Smooth muscle cell (in vitro differentiated cells): ENCODE data around the gene TPBG. TPM values are rescaled to one million over a fixed set of nuclear protein-coding genes. Genes with fewer than 3 reads are reported as not detected.

ENCODE experiments used
- DNase-seq: peaks from one replicate; lab custom pipeline; 2025; ENCODE audit not compliant: unreplicated experiment; lab: John Stamatoyannopoulos, UW
- H2AFZ ChIP-seq: fragments of 200-600 bp; sonication (generic); 2 replicates; pipeline ENCODE4 v1.6.0; 2016; ENCODE audit warnings: antibody characterized with exemption, low read depth, mild to moderate bottlenecking
- H3F3A ChIP-seq: fragments of 200-600 bp; sonication (generic); 2 replicates; pipeline ENCODE4 v1.6.0; 2017; ENCODE audit warnings: antibody characterized with exemption, low read depth
- H3K27ac ChIP-seq: fragments of 200-600 bp; sonication (generic); 2 replicates; pipeline ENCODE4 v1.5.1; 2016; ENCODE audit warnings: low read depth, mild to moderate bottlenecking
- H3K27me3 ChIP-seq: fragments of 200-600 bp; sonication (generic); 2 replicates; pipeline ENCODE4 v1.6.1; 2016; ENCODE audit warnings: low read depth, mild to moderate bottlenecking
- H3K36me3 ChIP-seq: fragments of 200-600 bp; sonication (generic); 2 replicates; pipeline ENCODE4 v1.5.1; 2016; ENCODE audit warnings: low read depth
- H3K4me1 ChIP-seq: fragments of 200-600 bp; sonication (generic); 2 replicates; pipeline ENCODE4 v1.5.1; 2016; ENCODE audit warnings: low read depth
- H3K4me2 ChIP-seq: fragments of 200-600 bp; sonication (generic); 2 replicates; pipeline ENCODE4 v1.6.0; 2016; ENCODE audit warnings: mild to moderate bottlenecking
- H3K4me3 ChIP-seq: fragments of 200-600 bp; sonication (generic); 2 replicates; pipeline ENCODE4 v1.5.1; 2016; ENCODE audit warnings: mild to moderate bottlenecking
- H3K79me2 ChIP-seq: fragments of 200-600 bp; sonication (generic); 2 replicates; pipeline ENCODE4 v1.6.0; 2016; ENCODE audit warnings: low read depth, mild to moderate bottlenecking
- H3K9ac ChIP-seq: fragments of 200-600 bp; sonication (generic); 2 replicates; pipeline ENCODE4 v1.6.0; 2016; ENCODE audit warnings: low read depth
- H3K9me3 ChIP-seq: fragments of 200-600 bp; sonication (generic); replicated peaks from 2 replicates; pipeline ENCODE4 v1.5.1; 2016; ENCODE audit warnings: low read depth
- H4K20me1 ChIP-seq: fragments of 200-600 bp; sonication (generic); 2 replicates; pipeline ENCODE4 v1.6.0; 2016; ENCODE audit warnings: low read depth
- WGBS: methylation state at CpG from one replicate; pipeline ENCODE4 v1.1.7; 2016; ENCODE audit warnings: low lambda C conversion rate; 5-methylcytosine and 5-hydroxymethylcytosine counted together
- polyA plus RNA-seq: library from polyadenylated mRNA; unstranded; fragments of >200 nt; fragmentation: Nextera tagmentation; extraction: Ambion mirVana; gene quantifications from 2 replicates; pipeline ENCODE4 v1.2.1, GENCODE V29; 2016
- total RNA-seq: library from RNA; depleted of rRNA; stranded (reverse); fragments of >200 nt; gene quantifications from 2 replicates; pipeline ENCODE4 v1.2.3, GENCODE V29; 2014
- TF ChIP-seq, protein P1 (sequence below): fragments of 200-600 bp; sonication (generic); IDR thresholded peaks from 2 replicates; pipeline ENCODE4 v1.5.1; 2017; ENCODE audit warnings: borderline replicate concordance, mild to moderate bottlenecking, antibody characterized with exemption; ENCODE audit not compliant: insufficient read depth, poor library complexity, severe bottlenecking

TPBG gene
- total and polyA plus RNA-seq, 2 experiments from 2014 or later: 26.1 to 52.6 TPM

- 52% methylated on average over 2 of the region's 2 CpGs for WGBS
Measured at GRCh38 chr6:82330171-82330804, 33.3 kb upstream of the TPBG start.

DNA sequence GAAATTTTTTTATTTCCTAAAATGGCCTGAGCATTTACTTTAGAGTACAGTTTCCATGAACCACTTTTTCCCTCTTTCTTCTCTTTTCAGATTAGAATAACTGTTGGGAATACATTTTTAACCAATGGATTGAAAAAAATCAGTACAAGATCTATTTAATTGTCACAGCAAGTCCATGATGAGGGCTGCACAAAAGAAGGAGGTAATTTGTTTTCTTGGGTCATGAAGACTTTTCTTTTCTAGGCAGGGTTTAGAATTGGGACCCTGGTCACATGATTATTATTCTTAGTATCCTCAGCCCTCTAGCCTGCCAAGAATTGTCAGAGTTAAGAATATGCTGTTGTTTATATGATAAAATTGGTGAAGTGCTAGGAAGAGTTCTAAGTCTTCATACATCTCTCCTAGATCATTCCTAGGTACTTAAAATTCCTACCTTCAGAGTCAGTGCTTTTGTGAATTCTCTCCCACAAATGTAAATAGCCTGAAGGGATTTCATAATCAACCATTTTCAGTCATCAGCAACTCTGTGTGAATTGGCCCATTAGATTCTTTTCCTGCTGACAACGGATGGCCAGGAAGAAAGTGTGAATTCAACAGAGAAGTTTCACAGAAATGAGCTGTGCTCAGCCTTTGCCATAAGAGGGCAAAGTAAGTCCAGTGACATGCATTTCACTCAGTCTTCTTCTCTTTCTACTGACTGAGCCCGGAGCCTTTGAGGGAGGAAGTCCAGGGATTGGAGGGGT lies 32.4 kb upstream of the TPBG start:
- Histone ChIP-seq H3K79me2 (no peaks in the 10 kb centered on the region), H2AFZ (no peak overlapping the region), H3K27me3 (no peaks in the 10 kb centered on the region), H3K27ac (no peak overlapping the region), H3K36me3 (no peaks in the 10 kb centered on the region), H3K4me3 (no peak overlapping the region), H3K4me1 (no peaks in the 10 kb centered on the region), H3K9me3 (no peaks in the 10 kb centered on the region), H4K20me1 (no peaks in the 10 kb centered on the region), H3F3A (no peaks in the 10 kb centered on the region), H3K4me2 (no peak overlapping the region), H3K9ac (no peak overlapping the region)
- WGBS: 18% methylated on average over 2 of the region's 2 CpGs
- no peak for DNase-seq
- TF ChIP-seq, protein P1, sequence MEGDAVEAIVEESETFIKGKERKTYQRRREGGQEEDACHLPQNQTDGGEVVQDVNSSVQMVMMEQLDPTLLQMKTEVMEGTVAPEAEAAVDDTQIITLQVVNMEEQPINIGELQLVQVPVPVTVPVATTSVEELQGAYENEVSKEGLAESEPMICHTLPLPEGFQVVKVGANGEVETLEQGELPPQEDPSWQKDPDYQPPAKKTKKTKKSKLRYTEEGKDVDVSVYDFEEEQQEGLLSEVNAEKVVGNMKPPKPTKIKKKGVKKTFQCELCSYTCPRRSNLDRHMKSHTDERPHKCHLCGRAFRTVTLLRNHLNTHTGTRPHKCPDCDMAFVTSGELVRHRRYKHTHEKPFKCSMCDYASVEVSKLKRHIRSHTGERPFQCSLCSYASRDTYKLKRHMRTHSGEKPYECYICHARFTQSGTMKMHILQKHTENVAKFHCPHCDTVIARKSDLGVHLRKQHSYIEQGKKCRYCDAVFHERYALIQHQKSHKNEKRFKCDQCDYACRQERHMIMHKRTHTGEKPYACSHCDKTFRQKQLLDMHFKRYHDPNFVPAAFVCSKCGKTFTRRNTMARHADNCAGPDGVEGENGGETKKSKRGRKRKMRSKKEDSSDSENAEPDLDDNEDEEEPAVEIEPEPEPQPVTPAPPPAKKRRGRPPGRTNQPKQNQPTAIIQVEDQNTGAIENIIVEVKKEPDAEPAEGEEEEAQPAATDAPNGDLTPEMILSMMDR: no peak

More at GRCh38 chr6:82330171-82330804, 33.3 kb upstream of the TPBG start:
- Histone ChIP-seq H3K4me3 (no peak overlapping the region), H4K20me1 (no peaks in the 10 kb centered on the region), H2AFZ (no peak overlapping the region), H3K36me3 (no peaks in the 10 kb centered on the region), H3K4me1 (no peaks in the 10 kb centered on the region), H3K9me3 (no peaks in the 10 kb centered on the region), H3K27ac (no peak overlapping the region), H3K27me3 (no peaks in the 10 kb centered on the region), H3K79me2 (no peaks in the 10 kb centered on the region), H3K9ac (no peak overlapping the region), H3F3A (no peaks in the 10 kb centered on the region), H3K4me2 (no peak overlapping the region)
- no peak for DNase-seq
- TF ChIP-seq, protein P1: no peak

GRCh38 chr6:82333781-82334180 lies 29.8 kb upstream of the TPBG start:
- Histone ChIP-seq H3K4me3 (no peak overlapping the region), H3K9me3 (no peaks in the 10 kb centered on the region), H3K4me1 (no peaks in the 10 kb centered on the region), H3K4me2 (no peak overlapping the region), H3K27me3 (no peaks in the 10 kb centered on the region), H3K9ac (no peak overlapping the region), H3K36me3 (no peaks in the 10 kb centered on the region), H3K27ac (no peak overlapping the region), H3F3A (no peaks in the 10 kb centered on the region), H2AFZ (no peak overlapping the region), H4K20me1 (no peaks in the 10 kb centered on the region), H3K79me2 (no peaks in the 10 kb centered on the region)
- WGBS: 71% methylated on average over 1 of the region's 1 CpG
- DNase-seq: no peak
- TF ChIP-seq, protein P1: no peak
